DND-41 (cell line): ENCODE measurements around the gene GBP3.

ENCODE experiments used
- ATAC-seq: fragments of 200-7000 bp; cut with Tn5 transposase; 3 replicates; pipeline ENCODE4 v1.9.1; 2021; ENCODE audit warnings: low read depth; ENCODE audit not compliant: insufficient read depth
- DNase-seq: peaks from one replicate; pipeline ENCODE4 v3.0.0-alpha.2; 2020
- H2AFZ ChIP-seq: 2 replicates; pipeline ENCODE4 v1.6.0; 2012; ENCODE audit warnings: low read depth, low read length
- H3K27ac ChIP-seq: 2 replicates; pipeline ENCODE4 v1.5.1; 2012; ENCODE audit warnings: low read length, inconsistent platforms
- H3K27me3 ChIP-seq: fragments of 200-600 bp; sonication (generic); 2 replicates; pipeline ENCODE4 v1.6.0; 2012; ENCODE audit warnings: low read length, mild to moderate bottlenecking, inconsistent platforms; ENCODE audit not compliant: insufficient read depth, poor library complexity
- H3K36me3 ChIP-seq: 2 replicates; pipeline ENCODE4 v1.5.1; 2012; ENCODE audit warnings: low read length, inconsistent platforms; ENCODE audit not compliant: insufficient read depth
- H3K4me1 ChIP-seq: 2 replicates; pipeline ENCODE4 v1.5.1; 2012; ENCODE audit warnings: mild to moderate bottlenecking, low read length; ENCODE audit not compliant: insufficient read depth
- H3K4me2 ChIP-seq: 2 replicates; pipeline ENCODE4 v1.6.0; 2012; ENCODE audit warnings: mild to moderate bottlenecking, moderate library complexity, low read length, inconsistent platforms; ENCODE audit not compliant: insufficient read depth
- H3K4me3 ChIP-seq, 2 experiments: fragments of 200-600 bp in 1 of 2; shearing (Covaris generic) in 1 of 2; 2 replicates each; pipeline ENCODE4 v1.5.1; 2012 to 2016; ENCODE audit warnings: inconsistent platforms in 2 of 2, low read length in 2 of 2, mild to moderate bottlenecking in 2 of 2, low read depth in 1 of 2, moderate library complexity in 1 of 2
- H3K79me2 ChIP-seq: 2 replicates; pipeline ENCODE4 v1.6.0; 2012; ENCODE audit warnings: low read length, inconsistent platforms; ENCODE audit not compliant: insufficient read depth
- H3K9ac ChIP-seq: 2 replicates; pipeline ENCODE4 v1.6.0; 2012; ENCODE audit warnings: low read depth, mild to moderate bottlenecking, inconsistent platforms, low read length, moderate library complexity
- H3K9me3 ChIP-seq: 2 replicates; pipeline ENCODE4 v1.5.1; 2012; ENCODE audit warnings: low read length, moderate library complexity, mild to moderate bottlenecking, inconsistent platforms; ENCODE audit not compliant: insufficient read depth, severe bottlenecking
- H4K20me1 ChIP-seq: 2 replicates; pipeline ENCODE4 v1.6.0; 2012; ENCODE audit warnings: low read length; ENCODE audit not compliant: insufficient read depth
- CTCF ChIP-seq: IDR thresholded peaks from 2 replicates; pipeline ENCODE4 v1.5.1; 2012; ENCODE audit warnings: borderline replicate concordance, low read length, moderate library complexity, mild to moderate bottlenecking; ENCODE audit not compliant: poor library complexity, severe bottlenecking; ENCODE audit errors: extremely low read depth
- EZH2 ChIP-seq: IDR thresholded peaks from 3 replicates; pipeline ENCODE4 v1.6.1; 2012; ENCODE audit warnings: borderline replicate concordance, low read depth, mild to moderate bottlenecking, moderate library complexity, low read length, inconsistent platforms; ENCODE audit not compliant: severe bottlenecking

Gene GBP3

DNA sequence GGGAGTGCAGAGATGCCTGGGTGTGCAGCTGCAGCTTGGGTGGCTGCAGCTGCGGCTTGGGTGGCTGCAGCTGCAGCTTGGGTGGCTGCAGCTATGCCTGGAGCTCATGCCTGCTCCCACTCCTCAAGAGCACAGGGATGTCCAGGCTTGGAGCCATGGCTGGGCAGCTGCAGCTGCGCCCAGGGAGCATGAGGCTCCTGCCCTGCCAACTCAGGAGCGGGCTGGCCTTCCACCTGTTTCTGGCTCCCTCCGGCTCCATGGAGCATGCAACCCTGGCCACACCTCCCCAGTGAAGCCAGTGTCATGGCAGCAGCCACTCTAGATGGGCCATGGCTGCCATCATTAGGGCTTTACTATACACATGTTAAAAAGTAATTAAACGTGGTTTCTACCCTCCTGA lies 21.3 kb upstream of the GBP3 start:
- Histone ChIP-seq H2AFZ (no peak overlapping the region), H3K79me2 (no peaks in the 10 kb centered on the region), H3K9me3 (peaks cover 18% of the 10 kb centered on the region), H3K4me1 (peaks cover 3% of the 10 kb centered on the region; the same call in 1 of the 2 replicates), H3K4me2 (no peak overlapping the region), H3K27ac (no peak overlapping the region), H3K4me3 (no peak overlapping the region), H3K27me3 (no peaks in the 10 kb centered on the region), H3K9ac (no peak overlapping the region), H4K20me1 (no peaks in the 10 kb centered on the region), H3K36me3 (no peaks in the 10 kb centered on the region)
- DNase-seq (no peak), ATAC-seq (no peak)
- TF ChIP-seq CTCF (no peak), EZH2 (no peak)

GRCh38 chr1:89042491-89042890 lies 19.8 kb upstream of the GBP3 start:
- H3K79me2 ChIP-seq: no peaks in the 10 kb centered on the region
- TF ChIP-seq EZH2 (no peak), CTCF (no peak)
- H2AFZ ChIP-seq: no peak overlapping the region
- H3K4me3 ChIP-seq: no peak overlapping the region
- H3K9ac ChIP-seq: no peak overlapping the region
- no peak overlapping the region for H3K4me2 ChIP-seq
- H3K27me3 ChIP-seq: no peaks in the 10 kb centered on the region
- no peak overlapping the region for H3K27ac ChIP-seq
- DNase-seq (no peak), ATAC-seq (no peak)
- H3K9me3 ChIP-seq: peaks cover 18% of the 10 kb centered on the region
- no peaks in the 10 kb centered on the region for H4K20me1 ChIP-seq
- peaks cover 3% of the 10 kb centered on the region; the same call in 1 of the 2 replicates for H3K4me1 ChIP-seq
- no peaks in the 10 kb centered on the region for H3K36me3 ChIP-seq

- Histone ChIP-seq H3K4me3 (no peak overlapping the region), H3K27ac (no peak overlapping the region), H2AFZ (no peak overlapping the region), H3K36me3 (no peaks in the 10 kb centered on the region), H3K4me2 (no peak overlapping the region), H3K79me2 (no peaks in the 10 kb centered on the region), H3K9me3 (peaks cover 18% of the 10 kb centered on the region), H3K4me1 (peaks cover 3% of the 10 kb centered on the region; the same call in 1 of the 2 replicates), H3K9ac (no peak overlapping the region), H4K20me1 (no peaks in the 10 kb centered on the region), H3K27me3 (no peaks in the 10 kb centered on the region)
- DNase-seq (no peak), ATAC-seq (no peak)
- TF ChIP-seq CTCF (no peak), EZH2 (no peak)
Observed at GRCh38 chr1:89041721-89042120, 19.1 kb upstream of the GBP3 start.
